Transverse colon (tissue), 4 donors: ENCODE data around the gene WIPF2. TPM values are rescaled to one million over a fixed set of nuclear protein-coding genes. Genes with fewer than 3 reads are reported as not detected.
"Not testable (repeated sequence)": the region's sequence is repeated elsewhere in the genome, so short reads cannot be mapped to it uniquely, and the experiment has no call there.

Experiments
- DNase-seq: peaks from one replicate; pipeline ENCODE4 v3.0.0-alpha.2; 2019
- H3K27ac ChIP-seq, 4 donors: fragments of 200-600 bp; sonication (generic); 2 replicates each; pipeline ENCODE4 v1.5.1; 2016 to 2018; ENCODE audit warnings: inconsistent platforms in 4 of 4
- H3K27me3 ChIP-seq: fragments of 200-600 bp; sonication (generic); 2 replicates; pipeline ENCODE4 v1.5.1; 2017; ENCODE audit warnings: inconsistent platforms
- H3K36me3 ChIP-seq, 4 donors: fragments of 200-600 bp; sonication (generic); 2 replicates each; pipeline ENCODE4 v1.5.1; 2017 to 2019; ENCODE audit warnings: inconsistent platforms in 4 of 4
- H3K4me1 ChIP-seq, 4 donors: fragments of 200-600 bp; sonication (generic); 2 replicates each; pipeline ENCODE4 v1.5.1; 2017 to 2020; ENCODE audit warnings: inconsistent platforms in 4 of 4
- H3K4me3 ChIP-seq, 4 donors: fragments of 200-600 bp; sonication (generic); 1 replicate in 1 of 4; 2 replicates in 3 of 4; pipeline versions ENCODE4 v1.5.1 to v1.6.1; 2017 to 2019; ENCODE audit warnings: inconsistent platforms in 4 of 4
- H3K9me3 ChIP-seq, 2 donors: fragments of 200-600 bp; sonication (generic); 2 replicates each; pipeline ENCODE4 v1.5.1; 2017 to 2019; ENCODE audit warnings: inconsistent platforms in 2 of 2
- CTCF ChIP-seq, 5 experiments: fragments of 200-600 bp in 3 of 5; fragments of 450-650 bp in 2 of 5; sonication (generic) in 3 of 5; IDR thresholded peaks; 1 replicate in 2 of 5; 2 replicates in 3 of 5; pipeline ENCODE4 v1.5.1; 2016 to 2017; ENCODE audit warnings: antibody characterized with exemption in 5 of 5, inconsistent platforms in 3 of 5, mild to moderate bottlenecking in 2 of 5, moderate library complexity in 1 of 5
- EP300 ChIP-seq: sonication (generic); formaldehyde crosslinking; IDR thresholded peaks from one replicate; pipeline ENCODE4 v1.6.1; 2017; ENCODE audit warnings: antibody characterized with exemption, low read depth
- POLR2A ChIP-seq: fragments of 450-650 bp; IDR thresholded peaks from one replicate; pipeline ENCODE4 v1.6.1; 2016; ENCODE audit warnings: antibody characterized with exemption, mild to moderate bottlenecking, moderate library complexity
- POLR2AphosphoS5 ChIP-seq, 3 donors: sonication (generic); formaldehyde crosslinking; IDR thresholded peaks; one replicate each; pipeline ENCODE4 v1.6.1; 2016; ENCODE audit warnings: antibody characterized with exemption in 3 of 3
- WGBS, 2 donors: methylation state at CpG; one replicate each; pipeline ENCODE4 v1.1.5; 2018; ENCODE audit warnings: low coverage in 1 of 2; 5-methylcytosine and 5-hydroxymethylcytosine counted together
- in situ Hi-C, 4 donors: fragments of 200-750 bp; cut with MboI; loops; one replicate each; pipeline versions ENCODE4 v1.15.0 to v1.15.1; 2017; ENCODE audit warnings: low sequenced_read_pairs in 3 of 4, low pct_ligation_motif_present in 1 of 4, low pct_unique_long_range_greater_than_20kb in 1 of 4
- intact Hi-C: fragments of 100-400 bp; cut with DNase I; formaldehyde crosslinking; loops from one replicate; pipeline ENCODE4 v1.15.1; 2023; ENCODE audit warnings: low total_unique reads
- total RNA-seq, 4 donors: library from RNA; depleted of rRNA; stranded (reverse); fragments of >200 nt; gene quantifications; one replicate each; pipeline ENCODE4 v1.1.0, GENCODE V29; 2016

Gene WIPF2
- total RNA-seq, 4 donors from 2014 or later = 20.5 to 29.5 (median 25.3) TPM

GRCh38 chr17:40203131-40203530 is 16.0 kb upstream of the WIPF2 start:
- H3K27me3 ChIP-seq = no peaks in the 10 kb centered on the region
- in situ Hi-C loops (loop anchor here in 2 of 4 donors (5.0 kb wide), 2 partner anchors 84 to 89 kb away; partner anchors contain the start of gene CDC6 (in 1 of the 2)), intact Hi-C loops (no loop called here)
- DNase-seq = no peak
- no peaks in the 10 kb centered on the region for H3K9me3 ChIP-seq
- no peak overlapping the region for H3K4me3 ChIP-seq
- no peaks in the 10 kb centered on the region for H3K36me3 ChIP-seq
- no peak overlapping the region for H3K27ac ChIP-seq
- peaks cover 0 to 23% (median 5%) of the 10 kb centered on the region in 4 donors for H3K4me1 ChIP-seq
- TF ChIP-seq POLR2AphosphoS5 (IDR thresholded peaks at IDR 0.05) (no peak), EP300 (no peak), POLR2A (no peak), CTCF (IDR thresholded peaks at IDR 0.05) (no peak)
- 33 to 47% methylated on average over 2 to 4 of the region's 4 CpGs for WGBS, 2 donors

- H3K27me3 ChIP-seq, H3K27ac ChIP-seq, H3K9me3 ChIP-seq, H3K36me3 ChIP-seq, H3K4me3 ChIP-seq, intact Hi-C loops, in situ Hi-C loops, DNase-seq: not testable (repeated sequence)
- WGBS, 2 donors = 87 to 95% methylated on average over 4 to 8 of the region's 8 CpGs
- peaks cover 0 to 23% (median 5%) of the 10 kb centered on the region in 4 donors for H3K4me1 ChIP-seq
Measured at GRCh38 chr17:40206193-40206592, 12.9 kb upstream of the WIPF2 start.

- TF ChIP-seq EP300 (no peak), POLR2A (no peak), POLR2AphosphoS5 (IDR thresholded peaks at IDR 0.05) (no peak), CTCF (IDR thresholded peaks at IDR 0.05) (no peak)
- Histone ChIP-seq H3K27me3 (no peaks in the 10 kb centered on the region), H3K4me1 (no peaks in the 10 kb centered on the region), H3K36me3 (no peaks in the 10 kb centered on the region), H3K27ac (no peak overlapping the region), H3K4me3 (no peak overlapping the region), H3K9me3 (no peaks in the 10 kb centered on the region)
- intact Hi-C loops = no loop called here
- WGBS, 2 donors = 60 to 87% methylated on average over 1 to 2 of the region's 2 CpGs
- DNase-seq = no peak
- in situ Hi-C loops = no loop called here
Measured at GRCh38 chr17:40209404-40210093, 9.6 kb upstream of the WIPF2 start.

GRCh38 chr17:40213914-40214313 is 5.2 kb upstream of the WIPF2 start:
- H3K4me3 ChIP-seq, DNase-seq, H3K9me3 ChIP-seq, H3K36me3 ChIP-seq, H3K4me1 ChIP-seq, H3K27ac ChIP-seq, H3K27me3 ChIP-seq, in situ Hi-C loops, intact Hi-C loops: not testable (repeated sequence)
- WGBS, 2 donors = 83 to 100% methylated on average over 1 to 6 of the region's 6 CpGs

DNA sequence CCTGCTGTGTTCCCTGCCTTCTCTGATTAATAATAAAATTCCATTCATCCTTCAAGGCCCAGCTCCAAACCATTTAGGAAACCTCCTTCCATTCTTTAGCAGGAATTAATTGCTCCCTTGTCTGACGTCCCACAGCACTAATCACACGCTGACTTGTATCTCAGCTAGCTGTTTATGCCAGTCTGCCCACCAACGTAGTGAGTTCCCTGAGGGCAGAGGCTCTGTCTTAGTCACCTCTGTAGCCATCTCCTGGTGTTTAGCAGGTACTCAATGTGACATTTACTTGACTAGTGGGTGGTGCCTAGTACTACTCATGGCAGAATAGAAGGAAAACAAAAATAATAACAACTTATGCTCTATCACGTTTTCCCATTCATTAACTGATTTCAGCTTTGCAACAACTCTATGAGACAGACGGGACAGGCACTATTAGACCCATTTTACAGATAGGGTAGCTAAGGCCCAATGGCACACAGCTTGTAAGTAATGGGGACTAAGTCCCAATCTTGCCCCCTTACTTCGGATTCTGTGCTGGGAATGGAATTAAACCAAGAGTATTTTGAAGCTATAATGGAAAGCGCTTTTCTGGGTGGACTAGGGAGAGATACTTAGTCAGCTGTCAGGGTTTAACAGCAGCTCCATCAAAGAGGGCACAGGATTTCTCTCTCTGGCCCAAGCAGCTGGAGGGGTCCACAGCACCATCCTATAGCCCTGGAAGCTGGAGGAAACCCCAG is 931 bp upstream of the WIPF2 start:
- no peaks in the 10 kb centered on the region for H3K9me3 ChIP-seq
- peak overlapping the region; percentile 89 to 96 (median 92) for H3K27ac ChIP-seq
- in situ Hi-C loops (no loop called here), intact Hi-C loops (loop anchor here (5.0 kb wide), 1 partner anchor 69 kb away; the partner anchor contains the start of gene CDC6)
- H3K27me3 ChIP-seq = no peaks in the 10 kb centered on the region
- TF ChIP-seq POLR2AphosphoS5 (IDR thresholded peaks at IDR 0.05) (no peak), CTCF (IDR thresholded peaks at IDR 0.05) (no peak), EP300 (no peak), POLR2A (no peak)
- DNase-seq = no peak
- H3K36me3 ChIP-seq = no peaks in the 10 kb centered on the region
- peaks cover 5 to 13% (median 11%) of the 10 kb centered on the region in 4 donors for H3K4me1 ChIP-seq
- peak overlapping the region in 1 of 4 donors; percentile 80 for H3K4me3 ChIP-seq
- WGBS, 2 donors = 80% methylated on average over 7 of the region's 7 CpGs; no CpG with 5 or more reads in 1 of the 2 donors
